IPS DF 4.7 (cell line): ENCODE results near the gene TYRP1.
"Not testable (repeated sequence)": the region's sequence is repeated elsewhere in the genome, so short reads cannot be mapped to it uniquely, and the experiment has no call there.

Experiments
- DNase-seq: peaks from one replicate; pipeline ENCODE4 v3.0.0-alpha.2; 2013; ENCODE audit warnings: low spot score; ENCODE audit errors: extremely low read depth

The TYRP1 gene

DNA sequence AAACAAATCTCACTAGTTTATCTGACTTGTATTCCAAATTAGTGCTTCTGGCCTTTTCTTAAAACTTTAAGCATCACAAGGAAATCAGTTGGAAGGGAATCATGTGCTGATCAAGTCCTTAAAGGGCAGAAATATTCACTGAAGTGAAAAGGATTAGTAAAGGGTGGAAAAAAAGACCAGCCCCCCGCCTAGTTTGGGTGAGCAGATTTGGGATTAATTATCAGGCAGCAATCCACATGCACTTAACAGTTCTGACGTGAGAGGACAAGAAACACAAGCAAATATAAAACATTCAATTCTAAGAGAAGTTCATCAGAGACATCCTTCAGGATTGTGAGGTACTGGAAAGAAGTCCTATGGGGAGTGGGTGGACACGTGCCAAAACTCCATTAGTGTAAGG is at the start of gene TYRP1:
TSS of gene TYRP1 (plus strand) at position 245 of the 400 bp plus-strand sequence. CDS start 612 bp downstream, outside the sequence.
- no peak for DNase-seq

GRCh38 chr9:12643686-12644085 is 49.5 kb upstream of the TYRP1 start:
- DNase-seq = no peak

DNA sequence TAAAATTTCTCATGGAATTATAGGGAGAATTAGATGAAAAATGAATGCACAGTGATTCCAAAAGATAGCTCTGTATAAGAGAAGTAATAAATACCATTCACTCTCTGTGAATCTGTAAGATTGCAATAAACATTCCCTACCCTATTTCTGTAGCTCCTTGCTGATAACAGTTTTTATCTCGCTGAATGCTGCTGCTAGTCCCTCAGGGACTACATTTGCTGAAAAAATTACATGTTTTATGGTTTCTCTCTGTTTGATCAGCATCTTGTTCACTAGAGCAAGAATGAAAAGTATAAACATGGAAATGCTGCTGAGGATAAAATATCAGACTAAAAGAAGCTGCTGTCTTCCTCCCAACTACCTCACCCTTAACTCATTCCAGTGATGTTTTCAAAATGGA is 44.3 kb upstream of the TYRP1 start:
- DNase-seq = no peak

DNA sequence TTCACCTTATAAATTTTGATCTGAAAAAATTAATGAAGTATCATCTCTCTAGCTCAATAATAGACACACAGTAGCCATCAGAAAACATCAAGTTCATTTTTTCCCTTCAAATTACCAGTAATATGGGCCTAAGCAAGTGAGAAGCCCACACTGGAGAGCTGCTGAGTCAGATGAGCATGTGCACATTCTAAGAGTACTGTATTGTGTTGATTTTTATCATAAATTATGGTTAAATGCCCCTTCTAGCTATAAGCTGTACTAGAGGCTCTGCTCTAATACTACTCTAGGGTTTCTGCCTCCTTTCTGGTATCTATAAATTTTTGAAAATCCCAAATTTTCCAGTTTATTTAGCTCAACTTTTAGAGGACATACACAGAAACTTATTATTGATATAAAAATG is 42.1 kb upstream of the TYRP1 start:
- DNase-seq = no peak

GRCh38 chr9:12652973-12653372 is 40.2 kb upstream of the TYRP1 start:
- DNase-seq = no peak

- no peak for DNase-seq
Measured at GRCh38 chr9:12656803-12657202, 36.4 kb upstream of the TYRP1 start.

- no peak for DNase-seq
Measured at GRCh38 chr9:12657233-12657632, 36.0 kb upstream of the TYRP1 start.

GRCh38 chr9:12657998-12658397 is 35.2 kb upstream of the TYRP1 start:
- no peak for DNase-seq

DNA sequence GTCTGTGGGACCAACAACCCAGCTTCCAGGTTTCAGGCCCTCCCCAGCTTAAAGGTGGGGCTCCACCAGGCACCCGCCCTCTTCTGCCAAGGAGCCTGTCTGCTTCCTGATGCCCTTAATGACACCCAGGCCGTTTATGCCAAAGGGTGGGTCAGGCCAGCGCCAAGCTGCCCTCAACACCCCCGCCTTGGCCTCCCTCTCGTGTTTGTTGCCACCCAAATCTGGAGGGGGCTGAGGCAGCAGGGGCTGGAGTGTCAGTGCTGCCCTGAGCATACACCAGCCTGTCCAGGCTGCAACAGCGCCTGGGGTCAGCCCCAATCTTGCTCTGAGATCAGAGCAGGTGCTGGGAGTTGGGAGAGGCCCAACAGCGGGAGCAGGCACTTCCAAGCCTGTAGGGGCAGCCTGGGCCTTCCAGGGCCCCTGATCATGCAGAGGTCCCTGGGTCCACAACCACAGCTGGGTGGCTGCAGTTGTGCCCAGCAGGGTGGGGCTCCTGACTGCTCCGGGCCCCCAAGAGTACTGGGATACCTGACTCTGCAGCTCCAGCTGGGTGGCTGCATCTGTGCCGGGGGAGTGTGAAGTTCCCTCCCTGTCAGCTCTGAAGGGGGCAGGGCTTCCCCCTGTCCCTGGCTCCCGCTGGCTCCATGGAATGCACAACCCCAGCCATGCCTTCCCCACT is 34.5 kb upstream of the TYRP1 start:
- no peak for DNase-seq

- DNase-seq = no peak
Measured at GRCh38 chr9:12659220-12659619, 34.0 kb upstream of the TYRP1 start.

DNA sequence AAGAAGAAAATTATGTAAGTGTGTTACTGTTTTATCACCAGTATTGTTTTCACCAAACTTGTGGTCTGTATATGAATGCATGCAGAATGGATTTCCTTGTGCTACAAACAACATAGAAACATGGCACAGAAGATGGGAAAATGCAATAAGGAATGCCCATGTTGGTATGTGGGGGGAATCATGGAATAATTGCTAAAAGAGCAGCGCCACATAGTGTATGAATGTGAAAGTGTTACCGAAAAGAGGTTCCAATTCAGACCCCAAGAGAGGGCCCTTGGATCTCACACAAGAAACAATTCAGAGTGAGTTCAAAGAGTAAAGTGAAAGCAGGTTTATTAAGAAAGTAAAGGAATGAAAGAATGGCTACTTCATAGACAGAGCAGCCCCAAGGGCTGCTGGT is 26.4 kb upstream of the TYRP1 start:
- DNase-seq = no peak

DNA sequence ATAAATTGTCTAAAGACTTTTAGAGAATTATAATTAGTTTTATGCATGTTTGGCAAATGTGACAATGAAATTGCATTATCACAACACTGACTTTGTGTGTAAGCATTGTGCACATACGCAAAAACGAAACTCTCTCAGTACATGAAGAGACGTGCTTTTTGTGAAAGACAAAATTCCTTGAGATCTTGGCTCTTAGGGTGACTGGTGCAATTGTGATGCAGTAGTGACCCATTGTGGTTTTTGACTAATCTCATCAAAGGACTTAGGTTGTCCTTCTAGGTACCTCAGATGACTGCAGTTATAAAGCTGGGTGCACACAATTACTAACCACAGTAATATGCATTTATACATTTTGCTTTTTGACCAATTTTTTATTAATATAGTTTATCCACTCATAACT is 25.3 kb upstream of the TYRP1 start:
- DNase-seq = no peak

- no peak for DNase-seq
Measured at GRCh38 chr9:12670006-12670405, 23.2 kb upstream of the TYRP1 start.

GRCh38 chr9:12674961-12675360 is 18.2 kb upstream of the TYRP1 start:
- DNase-seq = no peak

GRCh38 chr9:12677462-12678126 is 15.6 kb upstream of the TYRP1 start:
- DNase-seq = not testable (repeated sequence)

DNA sequence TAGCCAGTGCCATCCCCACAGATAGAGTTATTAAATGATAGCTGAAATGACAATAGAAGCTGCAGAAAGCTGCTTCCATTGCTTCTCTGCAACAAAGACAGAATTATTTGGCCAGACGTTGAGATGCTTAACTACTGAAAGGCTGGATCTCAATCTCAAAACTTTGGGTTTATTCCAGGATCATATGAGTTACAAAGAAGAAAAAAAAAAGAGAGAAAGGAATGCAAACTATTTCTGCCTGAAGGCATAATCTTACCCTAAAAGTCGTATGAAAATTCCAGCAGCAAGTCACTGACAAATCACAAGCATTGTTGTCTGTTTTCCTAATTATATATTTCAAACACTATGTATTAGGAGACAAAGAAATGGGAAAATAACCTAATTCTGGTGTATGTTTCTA is 12.8 kb upstream of the TYRP1 start:
- no peak for DNase-seq

DNA sequence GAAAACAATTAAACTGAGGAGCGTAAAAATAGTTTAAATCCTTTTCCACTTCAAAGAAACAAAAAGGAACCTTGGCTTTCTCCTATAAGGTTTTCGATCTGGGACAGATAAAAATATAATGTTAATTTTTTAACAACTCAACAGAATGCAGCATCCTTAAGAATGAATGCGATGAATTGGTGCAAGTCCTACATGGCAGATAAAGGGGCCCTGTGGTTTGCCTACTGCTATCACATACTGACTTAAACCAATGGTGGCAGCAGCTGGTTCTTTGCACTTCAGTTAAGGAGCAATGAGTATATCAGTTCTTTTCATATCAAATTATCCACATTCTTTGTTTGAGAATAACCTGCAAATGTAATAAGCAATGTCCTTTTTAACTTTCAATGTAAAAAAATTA is 12.4 kb upstream of the TYRP1 start:
- DNase-seq = no peak

DNA sequence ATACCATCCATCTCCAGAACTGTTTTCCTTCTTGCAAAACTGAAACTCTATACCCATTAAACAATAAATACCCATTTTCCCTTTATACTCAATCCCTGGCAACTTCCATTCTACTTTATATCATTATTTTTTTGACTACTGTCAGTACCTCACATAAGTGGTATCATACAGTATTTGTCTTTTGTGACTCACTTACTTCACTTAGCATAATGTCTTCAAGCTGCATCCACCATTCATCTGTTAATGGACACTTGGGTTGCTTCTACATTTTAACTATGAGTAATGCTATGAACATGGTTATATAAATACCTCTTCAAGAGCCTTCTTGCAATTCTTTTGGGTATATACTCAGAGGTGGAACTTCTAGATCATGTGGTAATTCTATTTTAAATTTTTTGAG is 11.6 kb upstream of the TYRP1 start:
- DNase-seq = no peak

DNA sequence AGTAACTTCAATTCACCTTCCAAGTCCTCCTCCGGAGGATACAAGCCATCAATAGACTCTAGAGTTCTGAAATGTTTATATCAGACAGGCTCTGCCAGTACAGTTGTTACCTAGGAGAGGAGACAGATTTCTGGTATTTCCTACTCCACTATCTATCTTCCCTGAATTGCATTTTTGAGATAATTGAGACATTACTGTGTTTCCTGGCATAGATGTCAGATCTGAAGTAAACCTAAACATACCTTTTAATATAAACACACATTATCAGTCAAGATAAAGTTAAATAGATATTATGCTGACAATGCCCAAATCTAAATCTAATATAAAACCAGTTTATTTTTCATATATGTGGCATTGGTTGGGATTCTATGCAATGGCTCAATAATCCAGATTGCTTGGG is 8.2 kb upstream of the TYRP1 start:
- DNase-seq = no peak

GRCh38 chr9:12689233-12689632 is 4.0 kb upstream of the TYRP1 start:
- DNase-seq = no peak

DNA sequence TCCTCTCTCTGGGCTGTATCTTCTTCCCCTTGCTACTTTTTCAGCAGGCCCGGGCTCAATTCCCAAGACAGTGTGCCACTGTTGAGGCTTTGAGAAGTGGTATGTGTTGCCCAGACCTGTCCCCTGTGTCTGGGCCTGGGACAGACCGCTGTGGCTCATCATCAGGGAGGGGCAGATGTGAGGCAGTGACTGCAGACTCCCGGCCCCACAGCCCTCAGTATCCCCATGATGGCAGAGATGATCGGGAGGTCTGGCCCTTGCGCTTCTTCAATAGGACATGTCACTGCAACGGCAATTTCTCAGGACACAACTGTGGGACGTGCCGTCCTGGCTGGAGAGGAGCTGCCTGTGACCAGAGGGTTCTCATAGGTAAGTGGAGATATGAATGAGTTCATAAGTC is 828 bp downstream of the TYRP1 start:
- no peak for DNase-seq

- no peak for DNase-seq
Measured at GRCh38 chr9:12695474-12695873, 2.3 kb downstream of the TYRP1 start.

DNA sequence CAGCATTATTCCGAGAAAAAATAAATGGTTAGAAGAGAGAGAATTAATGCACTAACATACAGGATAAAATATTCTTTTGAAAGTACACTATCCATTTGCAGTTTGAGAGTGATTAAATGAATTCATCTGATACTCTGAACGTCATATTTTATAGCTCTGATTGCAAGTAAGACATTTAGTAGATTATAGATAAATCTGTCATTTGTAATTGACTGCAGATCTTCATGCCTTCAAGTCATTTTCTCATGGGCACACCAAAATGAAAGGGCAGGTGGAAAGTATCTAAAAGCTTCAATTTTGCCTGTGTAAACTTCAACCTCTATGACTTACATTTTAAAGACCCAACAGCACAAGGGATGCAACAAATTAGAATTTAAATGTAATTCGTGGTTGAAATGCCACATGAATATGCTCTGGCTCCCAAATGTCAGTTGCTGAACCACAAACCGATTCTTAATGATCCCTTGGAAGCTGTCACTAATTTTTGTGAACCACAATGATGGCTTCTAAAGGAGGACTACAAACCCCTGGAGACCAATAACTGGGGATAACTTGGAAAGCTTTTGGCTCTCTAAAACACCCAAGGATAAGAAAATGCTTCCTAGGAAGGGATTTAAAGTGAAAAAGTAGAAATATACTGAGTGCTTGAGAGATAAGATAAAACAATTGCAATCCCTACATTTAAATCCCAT is 3.9 kb downstream of the TYRP1 start:
- DNase-seq = no peak
